HG03342 (cell line): ENCODE measurements around the gene CORO2B.
"Not testable (repeated sequence)": the region's sequence is repeated elsewhere in the genome, so short reads cannot be mapped to it uniquely, and the experiment has no call there.

Source experiments
- ATAC-seq: cut with Tn5 transposase; IDR thresholded peaks from one replicate; pipeline ENCODE4 v1.9.1; 2021; ENCODE audit warnings: mild to moderate bottlenecking, moderate library complexity; ENCODE audit not compliant: unreplicated experiment

CORO2B gene

DNA sequence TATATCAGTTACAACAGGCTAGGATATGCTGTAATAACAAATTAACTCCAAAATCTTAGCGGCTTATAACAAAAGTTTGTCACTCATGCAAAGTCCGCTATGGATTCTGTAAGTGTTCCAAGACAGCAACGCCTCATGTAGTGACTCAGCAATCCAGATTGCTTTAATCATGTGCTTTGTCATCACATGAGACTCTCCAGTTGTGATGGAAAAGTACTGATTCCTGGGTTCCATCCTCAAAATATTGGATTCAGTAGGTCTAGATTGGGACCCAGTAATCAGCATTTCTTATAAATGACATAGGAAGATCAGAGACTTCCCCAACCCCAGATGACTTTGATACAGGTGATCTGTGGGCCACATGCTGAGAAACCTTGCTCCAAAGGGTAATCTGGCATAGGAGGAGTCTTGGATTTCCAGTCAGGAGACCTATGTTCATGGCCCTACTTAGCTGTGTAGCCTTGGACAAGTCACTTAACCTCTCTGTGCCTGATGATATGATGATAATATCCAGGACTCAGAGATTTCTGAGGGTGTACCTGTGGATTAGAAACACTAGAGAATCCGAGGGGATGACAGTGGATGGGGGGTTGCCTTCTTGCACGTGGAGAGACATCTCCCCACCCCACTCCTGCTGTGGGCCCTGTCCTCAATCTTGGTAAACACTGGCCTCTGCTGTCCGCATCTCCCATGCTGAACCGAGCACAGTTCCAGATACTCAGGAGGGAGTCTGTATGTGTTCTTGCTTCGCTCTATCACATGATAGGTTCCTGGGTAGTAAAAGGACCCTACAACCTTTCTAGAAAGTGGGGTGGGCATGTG is 65.5 kb downstream of the CORO2B start:
- ATAC-seq = no peak

DNA sequence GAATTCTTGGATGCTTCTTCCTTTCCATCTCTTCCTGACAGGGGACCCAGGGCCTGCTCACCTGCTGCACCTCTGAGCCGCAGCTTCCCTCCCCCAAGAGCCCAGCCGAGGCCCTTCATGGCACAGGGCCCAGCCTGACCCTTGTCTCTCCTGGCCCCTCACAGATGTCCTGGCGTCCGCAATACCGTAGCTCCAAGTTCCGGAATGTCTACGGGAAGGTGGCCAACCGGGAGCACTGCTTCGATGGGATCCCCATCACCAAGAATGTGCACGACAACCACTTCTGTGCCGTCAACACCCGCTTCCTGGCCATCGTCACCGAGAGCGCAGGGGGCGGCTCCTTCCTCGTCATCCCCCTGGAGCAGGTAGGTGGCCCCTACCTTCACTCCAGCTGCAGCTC is 66.2 kb downstream of the CORO2B start:
- ATAC-seq = no peak

DNA sequence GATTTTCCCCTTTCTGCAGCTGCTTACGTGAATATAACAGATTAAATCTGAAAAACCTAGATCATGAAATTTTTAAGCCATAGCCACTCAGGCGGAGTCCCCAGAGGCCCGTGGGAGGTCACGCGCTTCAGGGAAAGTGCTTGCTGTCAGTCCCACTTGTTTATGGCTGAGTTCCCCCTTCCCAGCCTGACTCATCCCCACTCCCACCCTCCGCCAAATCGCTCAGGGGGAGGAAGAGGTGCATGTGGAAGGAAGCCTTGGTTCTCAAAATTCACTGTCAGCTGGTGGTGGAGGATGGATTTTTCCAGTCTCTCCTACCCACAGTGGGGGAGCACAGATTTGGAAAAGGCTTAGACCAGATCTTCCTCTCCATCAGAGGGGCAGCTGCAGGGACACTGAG is 67.4 kb downstream of the CORO2B start:
- no peak for ATAC-seq

DNA sequence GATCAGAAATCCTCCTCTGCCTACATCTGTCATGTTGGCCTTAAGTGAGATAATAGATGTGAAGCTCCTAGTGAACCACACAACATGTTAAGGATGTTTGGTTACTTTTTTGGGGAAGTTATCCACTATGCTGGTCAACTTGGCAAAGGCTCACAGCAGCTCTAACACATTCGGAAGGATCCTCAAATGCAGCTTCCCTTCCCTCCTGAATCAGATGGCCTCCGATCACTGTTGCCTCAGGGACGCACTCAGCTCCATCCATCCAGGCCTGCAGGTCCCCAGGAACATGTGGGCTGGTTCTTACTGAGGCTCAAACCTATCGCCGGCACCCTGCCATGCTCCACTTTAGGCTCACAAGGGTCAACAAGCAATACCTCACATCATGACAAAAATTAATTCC is 67.9 kb downstream of the CORO2B start:
- ATAC-seq = no peak

DNA sequence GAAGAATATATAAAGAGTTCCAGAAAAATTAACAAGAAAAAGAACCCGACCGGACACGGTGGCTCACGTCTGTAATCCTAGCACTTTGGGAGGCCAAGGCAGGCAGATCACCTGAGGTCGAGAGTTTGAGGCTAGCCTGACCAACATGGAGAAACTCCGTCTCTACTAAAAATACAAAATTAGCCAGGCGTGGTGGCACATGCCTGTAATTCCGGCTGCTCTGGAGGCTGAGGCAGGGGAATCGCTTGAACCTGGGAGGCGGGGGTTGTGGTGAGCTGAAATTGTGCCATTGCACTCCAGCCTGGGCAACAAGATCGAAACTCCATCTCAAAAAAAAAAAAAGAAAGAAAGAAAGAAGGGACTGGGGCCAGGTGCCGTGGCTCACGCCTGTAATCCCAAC is 68.6 kb downstream of the CORO2B start:
- not testable (repeated sequence) for ATAC-seq

DNA sequence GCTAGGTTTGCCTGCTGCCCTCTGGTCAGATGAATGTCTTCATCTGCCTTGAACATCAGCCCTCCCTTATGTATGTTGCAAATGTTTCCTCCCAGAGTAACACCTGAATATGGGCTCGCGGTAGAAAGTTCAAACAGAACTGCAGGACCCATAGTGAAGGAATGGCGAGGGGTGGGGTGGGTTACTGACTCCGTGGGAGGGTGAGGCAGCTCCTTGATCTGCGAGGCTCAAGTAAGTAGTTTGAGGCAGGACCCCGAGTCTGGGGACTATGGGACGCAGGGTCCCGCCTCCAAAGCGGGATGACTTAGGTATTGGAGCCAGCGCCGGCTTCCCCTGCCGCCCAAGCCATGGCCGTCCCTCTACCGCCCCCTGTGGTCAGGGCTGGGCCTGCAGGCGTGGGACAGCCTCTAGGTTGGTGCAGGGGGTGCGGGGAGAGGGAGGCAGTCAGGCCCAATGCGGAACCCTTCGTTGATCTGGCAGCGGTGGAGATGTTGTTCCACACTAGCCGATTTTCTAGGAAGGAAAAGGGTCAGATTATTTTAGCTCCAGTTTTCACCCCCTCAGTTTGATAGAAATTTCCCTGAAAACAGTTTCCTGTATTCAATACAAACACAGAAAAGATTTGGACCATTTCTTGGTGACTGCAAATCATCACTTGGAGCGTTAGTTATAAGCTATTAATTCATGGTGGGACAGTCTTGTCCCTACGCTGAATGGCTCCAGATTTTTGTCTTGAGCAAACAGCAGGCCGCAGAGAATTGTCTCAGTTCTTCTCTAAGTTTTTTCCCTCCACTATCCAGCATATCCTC is 72.3 kb downstream of the CORO2B start:
- no peak for ATAC-seq

DNA sequence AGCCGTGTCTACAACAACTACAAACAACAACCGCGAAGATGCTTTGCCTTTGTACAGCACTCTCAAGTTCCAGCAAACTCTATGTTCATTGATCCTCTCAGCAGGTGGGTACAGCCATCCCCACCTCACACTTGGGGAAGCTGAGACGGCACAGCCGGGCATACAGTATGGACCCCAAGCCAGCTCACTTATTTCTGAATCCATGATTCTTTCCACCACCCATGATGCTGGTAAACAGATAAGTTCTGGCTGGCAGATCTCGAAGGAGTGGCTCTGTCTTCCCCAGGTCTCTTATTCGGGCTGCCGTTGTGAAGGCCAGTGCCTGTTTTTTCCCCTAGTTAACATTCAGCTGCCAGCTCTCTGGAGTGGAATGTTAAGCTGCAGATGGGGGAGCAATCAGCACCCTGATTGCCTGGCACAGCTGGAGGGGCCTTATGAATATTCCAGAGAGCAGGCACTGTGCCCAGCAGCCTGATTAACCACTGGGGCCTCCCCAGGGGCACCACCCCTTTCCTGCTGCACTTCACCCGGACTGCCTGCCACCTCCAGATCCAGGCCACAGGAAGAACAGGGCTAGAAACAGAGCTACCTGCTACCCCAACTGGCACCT is 73.2 kb downstream of the CORO2B start:
- no peak for ATAC-seq

- ATAC-seq = no peak
Observed at GRCh38 chr15:68653031-68653635, 74.3 kb downstream of the CORO2B start.

DNA sequence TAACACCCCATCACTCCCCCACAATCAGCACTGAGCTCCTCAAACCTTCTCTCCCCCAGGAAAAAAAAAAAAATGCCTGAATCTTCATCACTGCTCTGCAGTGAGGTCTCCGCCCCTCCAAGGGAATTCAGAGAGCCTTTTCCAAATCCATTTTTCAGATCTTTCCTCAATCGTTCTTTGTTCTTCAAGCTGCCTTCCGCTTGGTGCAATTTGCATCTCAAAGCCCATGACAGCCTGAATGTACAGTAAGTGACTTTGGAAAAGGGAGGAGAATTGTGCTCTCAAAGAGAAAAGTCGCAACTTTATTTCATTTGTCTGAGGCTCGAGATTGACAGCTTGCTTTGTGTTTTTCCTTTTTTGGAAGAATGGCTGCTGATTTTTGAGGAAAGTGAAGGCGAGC is 75.0 kb downstream of the CORO2B start:
- no peak for ATAC-seq

DNA sequence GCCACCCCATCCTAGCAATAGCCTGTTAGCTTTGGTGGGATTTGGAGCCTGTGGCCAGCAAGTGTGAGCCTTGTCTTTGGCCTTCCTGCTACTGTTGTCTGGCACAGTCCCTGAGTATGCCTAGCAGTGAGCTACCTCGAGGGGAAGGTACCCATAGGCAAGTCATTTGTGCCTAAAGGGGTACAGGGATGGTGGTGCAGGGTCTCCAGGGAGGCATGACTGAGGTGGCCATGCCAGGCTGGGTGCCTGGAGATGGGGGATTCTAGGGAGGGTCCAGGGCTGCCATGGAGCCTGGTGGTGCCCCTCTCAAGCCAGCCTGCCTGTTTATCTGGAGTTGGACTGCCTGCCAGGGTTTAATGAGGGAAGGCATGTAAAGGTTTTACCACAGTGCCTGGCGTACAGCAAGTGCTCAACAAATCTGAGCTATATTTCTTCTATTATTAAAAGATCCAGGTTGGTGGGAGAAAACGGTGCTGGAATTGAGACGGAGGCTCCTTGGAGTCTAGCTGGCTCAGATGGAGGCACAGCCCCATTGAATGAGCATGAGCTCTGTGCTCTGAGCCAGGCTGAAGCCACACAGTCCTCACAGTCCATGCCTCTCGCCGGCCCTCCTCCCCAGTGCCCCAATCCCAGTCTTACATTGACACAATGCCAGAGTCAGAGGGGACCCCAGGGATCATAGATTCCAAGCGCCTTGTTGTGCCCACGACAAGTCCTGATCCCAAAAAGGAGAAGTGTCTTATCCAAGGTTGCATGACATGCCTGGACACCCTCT is 76.2 kb downstream of the CORO2B start:
- ATAC-seq = no peak

DNA sequence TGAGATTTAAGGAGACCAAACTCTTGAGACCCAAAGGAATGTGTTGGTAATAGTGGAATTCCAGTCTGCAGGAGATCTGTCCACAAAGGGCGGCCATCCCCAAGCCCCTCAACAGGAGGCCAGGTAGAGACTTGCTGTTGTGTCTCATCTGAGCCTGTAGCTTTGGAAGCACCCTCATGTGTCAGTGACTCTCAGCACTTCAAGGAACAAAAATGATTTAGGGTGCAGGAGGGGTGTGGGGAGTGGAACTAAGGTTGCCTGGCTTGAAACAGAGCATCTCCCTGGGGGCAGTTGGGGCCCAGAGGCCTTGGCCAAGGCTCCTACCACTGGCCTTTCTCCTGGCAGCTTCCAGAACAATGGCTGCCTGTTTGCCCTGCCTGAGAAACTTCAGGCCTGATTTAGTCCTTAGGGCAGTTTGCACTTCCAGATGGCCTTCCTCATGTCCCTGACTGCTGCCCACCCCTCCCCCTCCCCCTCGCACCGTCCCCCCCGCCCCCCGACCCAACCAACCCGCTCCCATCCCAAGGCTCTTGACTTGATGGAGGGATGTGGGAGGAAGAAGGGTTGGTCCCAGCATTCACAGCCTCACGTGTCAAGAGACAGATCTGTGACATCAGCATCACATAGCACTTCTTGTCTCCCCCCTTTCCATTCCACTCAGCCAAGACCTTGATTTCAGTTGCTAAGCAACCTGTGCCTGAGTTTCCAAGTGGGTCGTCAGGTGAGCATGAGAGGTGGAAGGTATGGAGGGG is 77.1 kb downstream of the CORO2B start:
- ATAC-seq = no peak

DNA sequence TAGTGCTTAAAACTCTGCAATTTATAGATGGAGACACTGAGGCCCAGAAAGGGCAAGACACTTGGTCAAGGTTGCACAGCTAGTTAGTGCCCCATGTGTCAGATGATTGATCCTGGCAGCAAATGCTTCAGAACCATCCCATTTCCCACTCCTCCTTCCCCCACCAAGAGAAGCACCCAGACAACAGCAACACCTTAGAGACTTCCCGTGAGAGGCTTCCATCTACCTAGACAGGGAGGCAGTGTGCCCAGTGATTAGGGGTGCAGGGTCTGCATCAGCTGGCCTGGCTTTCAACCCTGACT is 77.6 kb downstream of the CORO2B start:
- ATAC-seq = no peak

GRCh38 chr15:68658151-68658550 is 79.4 kb downstream of the CORO2B start:
- no peak for ATAC-seq

DNA sequence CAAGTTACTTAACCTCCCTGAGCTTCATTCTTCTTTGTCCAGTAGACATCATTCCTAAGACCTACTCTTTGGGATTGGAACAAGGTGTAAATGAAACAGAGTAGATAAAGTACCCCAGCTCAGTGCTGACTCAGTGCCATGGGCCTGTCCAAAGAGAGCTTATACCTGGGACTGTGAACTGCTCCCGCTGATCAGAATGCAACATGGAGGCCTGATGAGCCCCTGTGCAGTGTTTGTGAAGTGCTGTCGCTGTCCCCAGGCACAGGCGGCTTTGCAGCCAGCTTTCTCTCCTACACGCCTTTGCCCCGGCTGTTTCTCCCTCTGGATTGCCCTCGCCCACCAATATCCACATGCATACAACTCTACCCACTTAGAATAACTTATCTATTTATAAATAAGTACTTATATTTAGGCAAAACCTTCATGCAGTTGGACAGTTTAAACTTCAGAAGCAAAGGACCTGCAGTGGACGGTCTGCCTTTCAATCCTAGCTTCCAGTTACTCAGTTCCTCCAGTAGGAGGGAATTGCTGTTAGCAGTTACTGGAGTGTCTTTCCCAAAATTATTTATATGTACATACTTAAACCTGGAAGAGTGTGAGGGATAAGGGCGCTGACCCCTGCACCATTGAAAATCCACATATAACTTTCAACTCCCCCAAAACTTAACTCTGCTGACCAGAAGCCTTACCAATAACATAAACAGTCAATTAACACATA is 80.0 kb downstream of the CORO2B start:
- no peak for ATAC-seq

DNA sequence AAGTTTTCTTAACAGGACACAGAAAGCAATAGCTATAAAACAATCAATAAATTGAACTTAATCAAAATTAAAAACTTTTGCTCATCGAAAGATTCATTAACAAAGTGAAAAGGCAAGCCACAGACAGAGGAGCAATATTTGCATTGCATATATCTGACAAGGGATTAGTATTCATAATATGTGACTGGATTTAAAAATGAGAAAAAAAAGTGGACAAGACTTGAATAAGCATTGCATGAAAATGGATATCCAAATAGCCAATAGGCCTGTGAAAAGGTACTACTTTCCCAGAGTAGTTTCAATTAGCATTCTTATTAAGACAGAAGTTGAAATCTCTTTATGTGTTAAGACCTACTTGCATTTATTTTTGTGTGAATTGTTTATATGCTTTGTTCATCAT is 84.7 kb downstream of the CORO2B start:
- ATAC-seq = no peak

- no peak for ATAC-seq
Observed at GRCh38 chr15:68666120-68666811, 87.5 kb downstream of the CORO2B start.

GRCh38 chr15:68666812-68667450 is 88.1 kb downstream of the CORO2B start:
- no peak for ATAC-seq
